Subcutaneous abdominal adipose tissue (tissue), 5 donors: ENCODE results near the gene NF2.

Source experiments
- H3K27ac ChIP-seq: one replicate; pipeline ENCODE4 v1.7.0; 2013; ENCODE audit warnings: low read depth, mild to moderate bottlenecking, inconsistent platforms, low read length, moderate library complexity
- H3K27me3 ChIP-seq, 5 donors: one replicate each; pipeline ENCODE4 v1.7.0; 2013; ENCODE audit warnings: low read length in 5 of 5, inconsistent platforms in 1 of 5; ENCODE audit not compliant: control insufficient read depth in 5 of 5, insufficient read depth in 4 of 5
- H3K36me3 ChIP-seq, 5 donors: one replicate each; pipeline ENCODE4 v1.7.0; 2013; ENCODE audit warnings: low read length in 5 of 5; ENCODE audit not compliant: control insufficient read depth in 5 of 5, insufficient read depth in 5 of 5
- H3K4me1 ChIP-seq, 5 donors: one replicate each; pipeline ENCODE4 v1.7.0; 2013; ENCODE audit warnings: low read length in 5 of 5, mild to moderate bottlenecking in 3 of 5, moderate library complexity in 1 of 5; ENCODE audit not compliant: control insufficient read depth in 5 of 5, insufficient read depth in 5 of 5
- H3K4me3 ChIP-seq, 5 donors: one replicate each; pipeline ENCODE4 v1.7.0; 2013; ENCODE audit warnings: low read length in 5 of 5, low read depth in 1 of 5
- H3K9ac ChIP-seq, 5 donors: one replicate each; pipeline ENCODE4 v1.7.0; 2013; ENCODE audit warnings: low read length in 5 of 5, mild to moderate bottlenecking in 4 of 5, moderate library complexity in 3 of 5
- H3K9me3 ChIP-seq, 5 donors: one replicate each; pipeline ENCODE4 v1.7.0; 2013; ENCODE audit warnings: low read length in 5 of 5; ENCODE audit not compliant: control insufficient read depth in 5 of 5
- donor health status: healthy.
- donor health status: healthy.
- donor health status: healthy.
- donor health status: healthy.
- donor health status: healthy.

Gene NF2

DNA sequence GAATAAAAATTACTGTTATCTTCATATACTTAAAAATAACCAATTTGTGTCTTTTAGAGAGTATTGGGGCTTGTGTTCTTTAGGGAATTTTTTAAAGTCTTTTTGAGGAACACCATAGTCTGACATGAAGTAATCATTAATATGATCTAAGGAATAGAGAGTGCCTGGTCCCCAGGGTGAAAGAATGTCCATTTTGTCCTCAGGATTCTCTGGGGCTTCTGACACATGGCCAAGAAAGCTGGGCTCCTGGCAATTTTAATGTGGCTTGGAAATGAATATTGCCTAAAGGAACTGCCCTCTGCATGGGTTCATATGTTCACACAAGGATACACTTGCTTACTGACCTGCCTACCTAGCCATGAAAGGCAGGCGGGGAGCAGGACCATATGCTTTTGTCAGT is 33.7 kb downstream of the NF2 start:
- Histone ChIP-seq H3K9me3 (no peaks in the 10 kb centered on the region), H3K4me3 (no peak overlapping the region), H3K36me3 (peaks cover 10 to 31% (median 19%) of the 10 kb centered on the region in 5 donors), H3K4me1 (peaks cover 0 to 15% (median 13%) of the 10 kb centered on the region in 5 donors), H3K27me3 (no peaks in the 10 kb centered on the region), H3K27ac (no peak overlapping the region), H3K9ac (peak overlapping the region in 1 of 5 donors; percentile 16)

DNA sequence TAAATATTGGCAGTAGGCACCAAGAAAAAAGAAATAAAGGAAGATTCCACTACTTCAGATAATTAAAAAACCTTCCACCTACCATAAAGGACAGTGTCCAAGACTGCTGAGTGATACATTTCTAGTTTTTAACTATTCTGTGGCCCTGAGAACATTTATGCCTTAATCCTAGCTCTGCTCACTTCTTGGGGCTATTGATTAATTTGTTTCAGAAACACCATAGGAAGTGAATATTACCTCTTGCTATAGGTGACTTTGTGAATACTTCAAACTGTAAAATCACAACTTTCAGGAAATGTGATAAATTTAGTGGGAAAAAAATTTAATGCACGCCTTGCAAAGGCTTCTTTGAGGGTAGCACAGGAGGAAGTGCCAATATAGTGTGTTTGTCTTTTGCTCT is 35.2 kb downstream of the NF2 start:
- Histone ChIP-seq H3K27me3 (no peaks in the 10 kb centered on the region), H3K4me1 (peaks cover 0 to 9% (median 8%) of the 10 kb centered on the region in 5 donors), H3K4me3 (no peak overlapping the region), H3K9ac (no peak overlapping the region), H3K9me3 (no peaks in the 10 kb centered on the region), H3K36me3 (peaks cover 13 to 34% (median 26%) of the 10 kb centered on the region in 5 donors), H3K27ac (no peak overlapping the region)

DNA sequence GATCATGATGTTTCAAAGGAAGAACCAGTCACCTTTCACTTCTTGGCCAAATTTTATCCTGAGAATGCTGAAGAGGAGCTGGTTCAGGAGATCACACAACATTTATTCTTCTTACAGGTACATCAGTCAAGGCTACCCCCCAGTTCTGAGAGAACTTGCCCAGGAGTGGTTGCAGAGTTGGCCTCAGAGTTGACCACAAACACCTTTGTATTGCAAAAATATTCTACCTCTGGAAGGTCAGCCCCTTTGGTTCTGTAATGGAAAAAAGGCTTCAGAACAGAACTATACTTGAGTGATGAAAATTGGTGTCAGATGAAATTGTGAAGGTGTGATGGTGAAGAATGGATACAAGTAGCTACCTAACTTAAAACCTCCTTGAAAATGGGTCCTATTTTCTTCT is 35.7 kb downstream of the NF2 start:
- Histone ChIP-seq H3K27me3 (no peaks in the 10 kb centered on the region), H3K27ac (no peak overlapping the region), H3K9me3 (no peaks in the 10 kb centered on the region), H3K4me1 (peaks cover 0 to 5% (median 4%) of the 10 kb centered on the region in 5 donors), H3K9ac (no peak overlapping the region), H3K4me3 (no peak overlapping the region), H3K36me3 (peaks cover 13 to 34% (median 26%) of the 10 kb centered on the region in 5 donors)

DNA sequence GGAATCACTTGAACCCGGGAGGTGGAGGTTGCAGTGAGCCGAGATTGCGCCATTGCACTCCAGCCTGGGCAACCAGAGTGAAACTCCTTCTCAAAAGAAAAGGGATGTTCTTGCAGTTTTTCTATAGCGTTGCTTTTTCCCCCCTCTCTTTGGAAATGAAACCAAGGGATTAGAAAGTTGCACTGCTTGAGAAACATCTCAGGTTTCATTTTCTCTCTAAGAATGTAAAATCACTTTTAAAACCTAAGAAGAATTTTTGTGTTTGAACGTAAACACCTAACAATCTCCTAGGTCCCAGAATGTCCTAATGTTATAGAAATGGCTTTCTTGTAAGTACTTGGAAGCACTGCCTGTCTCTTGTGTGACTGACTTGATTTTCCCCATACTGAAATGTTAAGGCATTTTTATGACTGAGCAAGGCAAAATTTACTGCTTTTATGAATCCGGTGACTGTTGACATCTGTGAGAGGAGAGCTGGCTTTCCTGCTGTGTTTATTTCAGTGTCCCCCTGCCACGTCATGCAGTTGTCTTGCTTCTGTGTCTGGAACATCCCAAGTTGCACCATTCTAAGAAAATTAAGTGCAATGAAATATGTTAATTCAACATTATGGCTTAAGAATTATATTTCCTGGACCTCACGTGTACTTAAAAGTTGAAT is 37.7 kb downstream of the NF2 start:
- Histone ChIP-seq H3K27me3 (no peaks in the 10 kb centered on the region), H3K9me3 (no peaks in the 10 kb centered on the region), H3K36me3 (peaks cover 13 to 39% (median 28%) of the 10 kb centered on the region in 5 donors), H3K9ac (no peak overlapping the region), H3K27ac (no peak overlapping the region), H3K4me3 (no peak overlapping the region), H3K4me1 (no peaks in the 10 kb centered on the region)

DNA sequence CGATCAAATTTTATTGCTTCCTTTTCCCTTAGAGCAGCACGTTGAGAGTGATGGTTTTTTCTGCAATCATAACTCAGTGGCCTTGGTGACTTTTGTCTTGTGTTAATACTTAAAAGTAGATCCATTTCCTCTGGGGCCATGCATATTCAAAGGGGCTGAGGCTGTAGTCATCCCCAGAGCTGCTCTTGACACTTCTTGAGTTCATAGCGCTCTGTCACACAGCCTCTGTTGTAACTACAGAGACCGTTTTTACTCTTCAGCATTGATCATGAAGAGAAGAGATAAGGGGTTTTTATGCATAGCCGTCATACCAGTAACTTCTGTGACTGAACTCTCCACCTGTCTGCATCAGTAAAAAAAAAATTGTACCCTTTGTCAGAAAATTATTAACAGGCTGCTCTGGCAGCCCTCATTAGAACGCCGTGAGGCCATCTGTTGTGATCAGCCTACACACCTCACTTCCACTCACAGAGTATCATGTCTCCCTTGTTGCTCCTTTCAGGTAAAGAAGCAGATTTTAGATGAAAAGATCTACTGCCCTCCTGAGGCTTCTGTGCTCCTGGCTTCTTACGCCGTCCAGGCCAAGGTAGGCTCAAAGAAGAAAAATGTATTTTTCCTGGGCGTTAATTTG is 38.4 kb downstream of the NF2 start:
- Histone ChIP-seq H3K27ac (no peak overlapping the region), H3K9ac (no peak overlapping the region), H3K36me3 (peaks cover 16 to 37% (median 28%) of the 10 kb centered on the region in 5 donors), H3K9me3 (no peaks in the 10 kb centered on the region), H3K27me3 (no peaks in the 10 kb centered on the region), H3K4me1 (no peaks in the 10 kb centered on the region), H3K4me3 (no peak overlapping the region)

DNA sequence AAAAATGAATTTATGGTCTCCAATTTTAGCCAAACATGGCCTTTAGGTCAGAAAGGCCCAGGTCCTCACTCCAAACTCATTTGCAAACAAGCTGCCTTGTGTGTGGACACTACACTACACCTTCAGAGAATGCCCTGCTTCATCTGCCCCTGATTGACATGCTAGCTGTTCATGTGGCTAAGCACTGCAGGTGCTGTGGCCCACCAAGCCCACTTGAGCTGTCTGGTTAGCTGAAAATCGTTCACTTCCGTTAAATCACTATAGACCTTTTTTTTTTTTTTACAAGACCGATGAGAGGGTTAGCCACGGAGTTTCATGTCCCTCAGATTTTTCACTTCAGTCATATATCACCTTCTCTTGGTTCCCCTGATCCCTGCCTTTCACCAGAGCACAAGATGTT is 39.3 kb downstream of the NF2 start:
- H3K9ac ChIP-seq, result no peak overlapping the region
- no peak overlapping the region for H3K27ac ChIP-seq
- peaks cover 18 to 30% (median 25%) of the 10 kb centered on the region in 5 donors for H3K36me3 ChIP-seq

DNA sequence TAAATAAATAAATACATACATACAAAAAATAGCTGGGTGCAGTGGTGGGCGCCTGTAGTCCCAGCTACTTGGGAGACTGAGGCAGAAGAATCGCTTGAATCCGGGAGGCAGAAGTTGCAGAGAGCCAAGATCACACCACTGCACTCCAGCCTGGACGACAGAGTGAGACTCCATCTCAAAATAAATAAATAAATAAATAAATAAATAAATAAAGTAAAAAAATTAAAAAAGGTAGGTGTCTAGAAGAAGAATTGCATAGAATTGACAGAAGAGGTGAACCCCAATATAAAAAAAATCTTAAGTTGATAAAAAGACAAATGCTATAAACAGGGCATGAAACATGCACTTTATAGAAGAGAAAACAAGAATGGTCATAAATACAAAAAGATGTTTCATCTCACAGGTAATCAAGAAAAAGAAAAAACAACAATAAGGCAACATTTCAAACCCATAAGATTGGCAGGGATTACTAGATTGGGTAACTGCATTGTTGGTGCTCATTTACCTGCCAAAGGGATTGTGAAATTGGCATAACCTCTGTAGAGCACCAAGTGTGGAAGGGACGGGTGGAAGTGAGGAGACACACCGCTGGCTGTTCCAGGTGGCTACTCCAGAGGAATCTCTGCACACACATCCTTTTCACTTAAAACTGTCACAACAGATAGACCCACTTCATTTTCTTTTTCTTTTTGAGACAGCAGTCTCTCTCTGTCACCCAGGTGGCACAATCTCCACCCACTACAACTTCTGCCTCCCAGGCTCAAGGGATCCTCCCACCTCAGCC is 44.7 kb downstream of the NF2 start:
- H3K27me3 ChIP-seq, result no peaks in the 10 kb centered on the region
- H3K36me3 ChIP-seq, result peaks cover 5 to 20% (median 12%) of the 10 kb centered on the region in 5 donors
- H3K4me1 ChIP-seq, result no peaks in the 10 kb centered on the region
- no peak overlapping the region for H3K9ac ChIP-seq
- H3K27ac ChIP-seq, result no peak overlapping the region
- H3K4me3 ChIP-seq, result no peak overlapping the region
- no peaks in the 10 kb centered on the region for H3K9me3 ChIP-seq

More for the DNA sequence above, 39.3 kb downstream of the NF2 start:
- Histone ChIP-seq H3K27me3 (no peaks in the 10 kb centered on the region), H3K9me3 (no peaks in the 10 kb centered on the region), H3K4me3 (no peak overlapping the region), H3K4me1 (no peaks in the 10 kb centered on the region)

DNA sequence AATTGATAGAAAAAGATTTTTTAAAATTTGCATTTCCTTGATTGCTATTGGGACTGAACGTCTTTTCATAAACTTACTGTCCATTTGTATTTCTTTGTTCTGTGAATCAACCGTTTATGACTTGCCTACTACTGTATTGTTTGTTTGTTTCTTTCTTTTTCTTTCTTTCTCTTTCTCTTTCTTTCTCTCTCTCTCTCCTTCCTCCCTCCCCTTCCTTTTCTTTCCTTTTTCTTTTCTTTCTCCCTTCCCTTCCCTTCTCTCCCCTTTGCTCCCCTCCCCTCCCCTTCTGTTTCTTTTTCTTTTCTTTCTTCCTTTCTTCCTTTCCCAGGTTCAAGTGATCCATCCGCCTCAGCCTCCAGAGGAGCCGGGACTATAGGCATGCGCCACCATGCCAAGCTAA is 46.9 kb downstream of the NF2 start:
- no peaks in the 10 kb centered on the region for H3K4me1 ChIP-seq
- H3K4me3 ChIP-seq, result no peak overlapping the region
- no peak overlapping the region for H3K27ac ChIP-seq
- no peaks in the 10 kb centered on the region for H3K9me3 ChIP-seq
- H3K9ac ChIP-seq, result no peak overlapping the region
- peaks cover 9 to 26% (median 18%) of the 10 kb centered on the region in 5 donors for H3K36me3 ChIP-seq
- H3K27me3 ChIP-seq, result no peaks in the 10 kb centered on the region

DNA sequence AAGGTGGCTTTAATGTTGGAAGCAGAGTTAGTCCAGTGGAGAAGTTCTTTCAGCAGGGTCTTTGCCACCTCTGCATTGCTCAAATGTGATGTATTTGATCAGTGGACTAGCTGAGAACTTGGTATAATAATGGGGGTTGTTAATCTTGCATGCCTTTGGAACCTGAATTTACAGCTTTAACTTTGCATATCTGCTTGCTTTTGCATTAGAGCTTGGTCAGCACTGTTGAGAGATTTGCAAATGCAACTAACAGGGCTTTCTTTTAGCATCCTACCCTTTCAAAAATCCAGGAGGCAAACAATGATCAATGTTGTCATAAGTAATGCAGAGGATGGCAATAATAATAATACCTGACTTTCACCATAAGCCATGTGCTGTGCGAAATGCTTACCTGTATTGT is 48.2 kb downstream of the NF2 start:
- H3K27me3 ChIP-seq, result no peaks in the 10 kb centered on the region
- H3K9me3 ChIP-seq, result no peaks in the 10 kb centered on the region
- peaks cover 6 to 30% (median 17%) of the 10 kb centered on the region in 5 donors for H3K36me3 ChIP-seq
- no peak overlapping the region for H3K4me3 ChIP-seq
- no peak overlapping the region for H3K27ac ChIP-seq
- H3K9ac ChIP-seq, result no peak overlapping the region
- no peaks in the 10 kb centered on the region for H3K4me1 ChIP-seq

DNA sequence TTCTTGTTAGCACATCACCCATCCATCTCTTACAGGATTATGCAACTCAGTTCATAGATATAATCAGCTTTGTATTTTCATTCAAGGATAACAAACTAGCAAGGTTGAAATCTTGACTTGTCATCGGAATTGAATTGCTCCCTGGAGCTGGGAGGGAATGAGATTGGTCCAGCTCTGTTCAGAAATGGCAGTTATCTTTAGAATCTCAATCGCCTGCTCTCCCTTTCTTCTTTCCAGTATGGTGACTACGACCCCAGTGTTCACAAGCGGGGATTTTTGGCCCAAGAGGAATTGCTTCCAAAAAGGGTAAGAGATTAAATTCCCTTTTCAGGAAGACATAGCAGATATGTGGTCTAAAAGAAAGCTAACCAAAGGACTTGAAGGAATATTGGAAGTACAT is 51.0 kb downstream of the NF2 start:
- H3K9ac ChIP-seq, result no peak overlapping the region
- H3K4me1 ChIP-seq, result peaks cover 0 to 6% (median 0%) of the 10 kb centered on the region in 5 donors
- no peak overlapping the region for H3K4me3 ChIP-seq
- H3K36me3 ChIP-seq, result peaks cover 14 to 28% (median 23%) of the 10 kb centered on the region in 5 donors
- H3K9me3 ChIP-seq, result no peaks in the 10 kb centered on the region
- H3K27me3 ChIP-seq, result no peaks in the 10 kb centered on the region
- H3K27ac ChIP-seq, result no peak overlapping the region
